ENCODE results near the gene HECTD4.

DNA sequence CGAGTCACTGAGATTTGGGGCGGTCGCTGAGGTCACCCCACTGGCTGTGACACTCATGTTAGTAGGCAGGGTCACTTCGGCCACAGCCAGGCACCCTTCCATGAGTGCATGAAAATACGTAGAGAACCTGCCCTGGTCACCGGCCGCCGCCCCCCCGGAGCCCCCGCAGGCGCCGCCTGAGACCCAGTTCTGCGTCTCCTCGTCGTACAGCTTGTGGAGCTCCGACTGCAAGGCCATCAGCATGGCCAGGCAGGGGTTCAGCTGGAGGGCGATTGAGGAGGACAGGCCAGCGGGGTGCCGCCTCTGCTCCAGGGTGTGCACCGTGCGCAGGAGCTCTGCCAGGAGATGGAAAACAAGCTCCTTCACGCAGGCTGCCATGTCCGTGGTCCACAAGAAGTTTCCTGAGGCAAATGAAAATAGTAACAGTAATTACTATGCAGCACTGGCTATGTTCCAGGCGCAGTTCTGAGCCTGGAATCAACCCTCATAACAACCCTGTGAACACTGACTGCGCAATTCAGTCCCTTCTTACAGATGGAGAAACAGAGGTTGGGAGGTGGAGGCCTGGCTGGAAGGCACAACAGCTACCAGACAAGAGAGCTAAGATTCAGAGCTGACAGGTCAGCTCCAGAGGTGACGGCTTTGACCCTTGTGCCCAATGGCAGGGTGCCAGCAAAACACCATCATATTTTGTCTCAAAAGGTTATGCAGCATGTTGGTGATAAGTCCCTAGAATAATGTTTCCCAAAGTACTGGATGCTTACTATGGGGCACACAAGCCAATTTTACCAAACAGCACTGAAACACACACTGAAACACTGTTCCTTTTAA lies 196.9 kb downstream of the HECTD4 start:
- TF ChIP-seq ZNF274 (IDR thresholded peaks at IDR 0.05; ENCODE audit: low read depth, low read length) (no peak), YY1 (IDR thresholded peaks at IDR 0.05; ENCODE audit: insufficient read depth, insufficient read length) (no peak), SUZ12 (IDR thresholded peaks at IDR 0.05; ENCODE audit: extremely low read depth, insufficient read depth, insufficient read length) (no peak)

Data from NT2/D1 (cell line).